HG03354 (cell line): ENCODE measurements around the gene NDUFAF8.

ENCODE experiments used
- ATAC-seq: cut with Tn5 transposase; IDR thresholded peaks from one replicate; pipeline ENCODE4 v1.9.1; 2021; ENCODE audit warnings: mild to moderate bottlenecking; ENCODE audit not compliant: unreplicated experiment, poor library complexity, severe bottlenecking

The NDUFAF8 gene

GRCh38 chr17:81263371-81264181 lies 24.5 kb downstream of the NDUFAF8 start:
- ATAC-seq = no peak

GRCh38 chr17:81264640-81265039 lies 25.5 kb downstream of the NDUFAF8 start:
- no peak for ATAC-seq

GRCh38 chr17:81265576-81265975 lies 26.5 kb downstream of the NDUFAF8 start:
- no peak for ATAC-seq

GRCh38 chr17:81267390-81268067 lies 28.4 kb downstream of the NDUFAF8 start:
- ATAC-seq = no peak

GRCh38 chr17:81270279-81270678 lies 31.2 kb downstream of the NDUFAF8 start:
- no peak for ATAC-seq

GRCh38 chr17:81271226-81271625 lies 32.1 kb downstream of the NDUFAF8 start:
- no peak for ATAC-seq

GRCh38 chr17:81272616-81273015 lies 33.5 kb downstream of the NDUFAF8 start:
- ATAC-seq = no peak

- ATAC-seq = no peak
Measured at GRCh38 chr17:81273698-81274470, 34.8 kb downstream of the NDUFAF8 start.

- ATAC-seq = no peak
Measured at GRCh38 chr17:81274471-81274855, 35.3 kb downstream of the NDUFAF8 start.

- no peak for ATAC-seq
Measured at GRCh38 chr17:81276781-81277180, 37.7 kb downstream of the NDUFAF8 start.

- ATAC-seq = no peak
Measured at GRCh38 chr17:81277421-81277820, 38.3 kb downstream of the NDUFAF8 start.

- no peak for ATAC-seq
Measured at GRCh38 chr17:81277946-81278693, 39.0 kb downstream of the NDUFAF8 start.

GRCh38 chr17:81278831-81279230 lies 39.7 kb downstream of the NDUFAF8 start:
- ATAC-seq = no peak

GRCh38 chr17:81279278-81280275 lies 40.5 kb downstream of the NDUFAF8 start:
- no peak for ATAC-seq

- no peak for ATAC-seq
Measured at GRCh38 chr17:81280571-81280970, 41.5 kb downstream of the NDUFAF8 start.

- ATAC-seq = no peak
Measured at GRCh38 chr17:81282141-81282540, 43.0 kb downstream of the NDUFAF8 start.

- ATAC-seq = no peak
Measured at GRCh38 chr17:81282876-81283275, 43.8 kb downstream of the NDUFAF8 start.

GRCh38 chr17:81285179-81285878 lies 46.2 kb downstream of the NDUFAF8 start:
- ATAC-seq = no peak
